K562 (cell line): ENCODE measurements around the gene DENND2C. TPM values are rescaled to one million over a fixed set of nuclear protein-coding genes. Genes with fewer than 3 reads are reported as not detected.

Experiments used
- ARID1B ChIP-seq: fragments of 450-650 bp; IDR thresholded peaks from 2 replicates; pipeline ENCODE4 v1.6.1; 2016; ENCODE audit warnings: antibody characterized with exemption, mild to moderate bottlenecking, inconsistent platforms
- CC2D1A ChIP-seq: fragments of 450-650 bp; IDR thresholded peaks from 2 replicates; pipeline ENCODE4 v1.6.1; 2017; ENCODE audit warnings: mild to moderate bottlenecking
- CSDE1 ChIP-seq, 2 experiments: fragments of 450-650 bp; IDR thresholded peaks; 2 replicates each; pipeline ENCODE4 v1.6.1; 2016; ENCODE audit warnings: mild to moderate bottlenecking in 1 of 2
- GABPB1 ChIP-seq: sonication (generic); formaldehyde crosslinking; IDR thresholded peaks from 2 replicates; pipeline ENCODE4 v1.8.0; 2022; ENCODE audit warnings: mild to moderate bottlenecking, missing genetic modification reagents
- HDAC3 ChIP-seq: fragments of 450-650 bp; IDR thresholded peaks from 2 replicates; pipeline ENCODE4 v1.6.1; 2018; ENCODE audit warnings: borderline replicate concordance, mild to moderate bottlenecking, moderate library complexity; ENCODE audit not compliant: partially characterized antibody
- KHSRP ChIP-seq: fragments of 450-650 bp; IDR thresholded peaks from 2 replicates; pipeline ENCODE4 v1.6.1; 2017
- KLF16 ChIP-seq: IDR thresholded peaks from 2 replicates; pipeline ENCODE4 v1.6.1; 2016; ENCODE audit warnings: antibody characterized with exemption
- MYC ChIP-seq, 2 experiments: fragments of 250-450 bp in 1 of 2; sonication (Bioruptor Pico) in 1 of 2; IDR thresholded peaks; 2 replicates each; pipeline versions ENCODE4 v1.5.1 to v1.6.1; 2012 to 2021; ENCODE audit warnings: low read depth in 2 of 2, borderline replicate concordance in 1 of 2, improper control_type of control experiment in 1 of 2, low read length in 1 of 2, mild to moderate bottlenecking in 1 of 2, moderate library complexity in 1 of 2
- NONO ChIP-seq, 2 experiments: fragments of 200-400 bp in 1 of 2; fragments of 450-650 bp in 1 of 2; formaldehyde crosslinking in 1 of 2; IDR thresholded peaks; 2 replicates each; pipeline ENCODE4 v1.6.1; 2017; ENCODE audit warnings: low read depth in 2 of 2, mild to moderate bottlenecking in 2 of 2, moderate library complexity in 2 of 2, low read length in 1 of 2
- NR4A1 ChIP-seq, 2 experiments: fragments of 250-450 bp in 1 of 2; fragments of 450-650 bp in 1 of 2; sonication (Bioruptor Pico) in 1 of 2; IDR thresholded peaks; 2 replicates each; pipeline versions ENCODE4 v1.4.0 to v1.6.1; 2016 to 2020; ENCODE audit warnings: mild to moderate bottlenecking in 2 of 2, missing compliant biosample characterization in 1 of 2, missing genetic modification characterization in 1 of 2, moderate library complexity in 1 of 2
- PHF8 ChIP-seq: fragments of 200-600 bp; sonication (generic); IDR thresholded peaks from 2 replicates; pipeline ENCODE4 v1.6.1; 2012; ENCODE audit warnings: mixed run types, mild to moderate bottlenecking, inconsistent platforms, low read length, moderate library complexity, borderline replicate concordance
- RB1 ChIP-seq: fragments of 450-650 bp; IDR thresholded peaks from 2 replicates; pipeline ENCODE4 v1.6.1; 2017; ENCODE audit warnings: low read depth, mild to moderate bottlenecking
- SAP30 ChIP-seq: fragments of 200-600 bp; sonication (generic); IDR thresholded peaks from 2 replicates; pipeline ENCODE4 v1.6.1; 2012; ENCODE audit warnings: borderline replicate concordance, low read depth, mild to moderate bottlenecking, moderate library complexity, low read length, control low read depth, inconsistent platforms; ENCODE audit not compliant: insufficient read depth, poor library complexity, severe bottlenecking
- TOE1 ChIP-seq, 2 experiments: fragments of 450-650 bp in 1 of 2; sonication (generic) in 1 of 2; formaldehyde crosslinking in 1 of 2; IDR thresholded peaks; 2 replicates each; pipeline versions ENCODE4 v1.7.1 to v1.8.0; 2016 to 2022; ENCODE audit warnings: borderline replicate concordance in 2 of 2, mild to moderate bottlenecking in 2 of 2, antibody characterized with exemption in 1 of 2, inconsistent platforms in 1 of 2, low read depth in 1 of 2, missing genetic modification reagents in 1 of 2, moderate library complexity in 1 of 2
- ZNF140 ChIP-seq: fragments of 250-450 bp; sonication (Bioruptor Pico); IDR thresholded peaks from 2 replicates; pipeline ENCODE4 v1.8.0; 2021; ENCODE audit warnings: moderate library complexity, mild to moderate bottlenecking, inconsistent platforms
- ZNF316 ChIP-seq: fragments of 450-650 bp; IDR thresholded peaks from 2 replicates; pipeline ENCODE4 v1.6.1; 2016
- ZNF384 ChIP-seq: IDR thresholded peaks from 2 replicates; pipeline ENCODE4 v1.6.1; 2012; ENCODE audit warnings: low read depth, low read length, improper control_type of control experiment
- ZSCAN32 ChIP-seq: fragments of 450-650 bp; formaldehyde crosslinking; IDR thresholded peaks from 2 replicates; pipeline ENCODE4 v1.4.0; 2020; ENCODE audit warnings: mild to moderate bottlenecking, moderate library complexity
- polyA plus RNA-seq, 8 experiments: library from polyadenylated mRNA; depleted of rRNA in 4 of 8; stranded (reverse) in 5 of 8; unstranded in 3 of 8; fragments of >200 nt; fragmentation: Nextera tagmentation in 2 of 8; fragmentation: Illumina TruSeq in 1 of 8; extraction: Ambion mirVana in 2 of 8; extraction: Trizol in 1 of 8; gene quantifications; 2 replicates each; pipeline versions ENCODE4 v1.2.1 to v1.2.3, GENCODE V29; 2011 to 2014; ENCODE audit warnings: inconsistent platforms in 1 of 8, missing spikeins in 1 of 8
- total RNA-seq, 7 experiments: library from RNA; depleted of rRNA in 6 of 7; stranded (reverse); fragments of >200 nt in 6 of 7; fragmentation: Illumina TruSeq in 2 of 7; extraction: Trizol in 2 of 7; gene quantifications; 2 replicates each; pipeline versions ENCODE4 v1.2.1 to v1.2.3, GENCODE V29; 2011 to 2021; ENCODE audit warnings: low replicate concordance in 1 of 7
- TF ChIP-seq, protein P1 (sequence below): fragments of 450-650 bp; IDR thresholded peaks from 2 replicates; pipeline ENCODE4 v1.6.1; 2016; ENCODE audit warnings: mild to moderate bottlenecking
- TF ChIP-seq, protein P2 (sequence below): sonication (generic); formaldehyde crosslinking; IDR thresholded peaks from 2 replicates; pipeline ENCODE4 v1.9.0; 2022; ENCODE audit warnings: mild to moderate bottlenecking, missing genetic modification reagents
- TF ChIP-seq, protein P3 (sequence below), 2 experiments: fragments of 200-800 bp in 1 of 2; sonication (Bioruptor generic) in 1 of 2; sonication (generic) in 1 of 2; formaldehyde crosslinking in 1 of 2; IDR thresholded peaks in 1 of 2; conservative IDR thresholded peaks in 1 of 2; 2 replicates each; pipeline versions ENCODE4 v1.5.0 to v1.6.1; 2016 to 2020; ENCODE audit warnings: missing compliant biosample characterization in 1 of 2, missing genetic modification characterization in 1 of 2, missing genetic modification reagents in 1 of 2

Gene DENND2C
- total and polyA plus RNA-seq, 9 of the 15 experiments (the other 6 are each of a cell fraction or from before 2014, with no cell fraction given): 0.03 to 0.25 (median 0.14) TPM

DNA sequence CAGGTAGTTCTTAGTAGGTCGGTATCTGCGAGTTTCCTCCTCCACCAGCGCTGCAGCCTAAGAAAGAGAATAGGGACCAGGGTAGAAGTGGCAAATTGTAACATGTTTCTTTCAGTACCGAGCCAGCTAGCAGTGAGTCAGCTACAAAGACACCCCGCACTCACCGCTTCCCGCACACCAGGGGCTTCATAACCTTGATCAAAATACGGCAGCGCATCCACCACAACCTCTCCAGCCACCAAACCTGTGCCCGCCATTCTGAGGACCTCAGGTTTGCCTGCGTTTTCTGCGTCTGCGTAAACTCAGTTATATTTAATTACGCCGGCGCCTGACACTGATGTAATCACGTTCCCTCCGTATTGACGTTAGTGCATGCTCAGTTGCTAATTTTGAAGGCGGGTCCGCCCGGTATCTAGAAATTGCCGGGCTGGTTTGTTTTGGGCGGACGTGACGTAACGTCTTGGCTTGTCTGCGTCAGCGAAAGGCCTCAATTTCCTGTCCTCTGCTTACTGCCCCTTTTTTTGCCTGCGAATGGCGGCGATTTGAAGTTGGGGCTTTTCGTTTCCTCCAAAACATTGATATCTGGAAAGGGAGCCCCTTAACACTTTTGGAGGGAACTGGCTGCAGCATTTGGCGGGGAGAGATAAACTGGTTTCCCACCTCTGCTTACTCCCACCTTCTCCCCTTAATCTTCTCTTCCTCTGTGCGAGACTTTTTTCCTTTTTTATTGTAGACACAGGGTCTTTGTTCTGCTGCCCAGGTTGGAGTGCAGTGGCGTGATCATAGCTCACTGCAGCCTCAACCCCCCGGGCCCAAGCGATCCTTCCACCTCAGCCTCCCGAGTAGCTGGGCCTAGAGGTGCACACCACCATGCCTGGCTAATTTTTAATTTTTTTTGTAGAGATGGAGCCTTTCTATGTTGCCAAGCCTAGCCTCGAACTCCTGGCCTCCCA is 88.2 kb downstream of the DENND2C start, which contains the start of gene BCAS2 (continued):
- TF ChIP-seq, protein P1, sequence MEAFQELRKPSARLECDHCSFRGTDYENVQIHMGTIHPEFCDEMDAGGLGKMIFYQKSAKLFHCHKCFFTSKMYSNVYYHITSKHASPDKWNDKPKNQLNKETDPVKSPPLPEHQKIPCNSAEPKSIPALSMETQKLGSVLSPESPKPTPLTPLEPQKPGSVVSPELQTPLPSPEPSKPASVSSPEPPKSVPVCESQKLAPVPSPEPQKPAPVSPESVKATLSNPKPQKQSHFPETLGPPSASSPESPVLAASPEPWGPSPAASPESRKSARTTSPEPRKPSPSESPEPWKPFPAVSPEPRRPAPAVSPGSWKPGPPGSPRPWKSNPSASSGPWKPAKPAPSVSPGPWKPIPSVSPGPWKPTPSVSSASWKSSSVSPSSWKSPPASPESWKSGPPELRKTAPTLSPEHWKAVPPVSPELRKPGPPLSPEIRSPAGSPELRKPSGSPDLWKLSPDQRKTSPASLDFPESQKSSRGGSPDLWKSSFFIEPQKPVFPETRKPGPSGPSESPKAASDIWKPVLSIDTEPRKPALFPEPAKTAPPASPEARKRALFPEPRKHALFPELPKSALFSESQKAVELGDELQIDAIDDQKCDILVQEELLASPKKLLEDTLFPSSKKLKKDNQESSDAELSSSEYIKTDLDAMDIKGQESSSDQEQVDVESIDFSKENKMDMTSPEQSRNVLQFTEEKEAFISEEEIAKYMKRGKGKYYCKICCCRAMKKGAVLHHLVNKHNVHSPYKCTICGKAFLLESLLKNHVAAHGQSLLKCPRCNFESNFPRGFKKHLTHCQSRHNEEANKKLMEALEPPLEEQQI: peak; percentile 76
- TF ChIP-seq KHSRP (peak; percentile 85), ZNF316 (peak; percentile 89), SAP30 (peak; percentile 42), GABPB1 (peak; percentile 96), RB1 (peak; percentile 51; the same call in 1 of the 2 replicates), CSDE1 (IDR thresholded peaks at IDR 0.05) (peak in 1 of 2 experiments; percentile 73; a peak in 1 of 4 replicates), NR4A1 (CRISPR knock-in tag; IDR thresholded peaks at IDR 0.05) (peak; percentile 86; the same call in 1 of the 2 replicates), NR4A1 (tag; IDR thresholded peaks at IDR 0.05) (peak; percentile 67; the same call in 1 of the 2 replicates), ARID1B (0 out of 2 replicates have a peak, but pooled peaks have one; percentile 10), HDAC3 (peak; percentile 79), MYC (IDR thresholded peaks at IDR 0.05; ENCODE audit: low read depth, low read length) (peak; percentile 68), MYC (CRISPR knock-in tag; IDR thresholded peaks at IDR 0.05; ENCODE audit: borderline replicate concordance, low read depth) (no peak), NONO (IDR thresholded peaks at IDR 0.05; ENCODE audit: low read depth in 2 of 2, low read length in 1 of 2) (no peak), TOE1 (IDR thresholded peaks at IDR 0.05; ENCODE audit: borderline replicate concordance) (peak; percentile 30; the same call in 1 of the 2 replicates), TOE1 (CRISPR knock-in tag; IDR thresholded peaks at IDR 0.05; ENCODE audit: borderline replicate concordance, low read depth) (no peak), CC2D1A (peak; percentile 75; the same call in 1 of the 2 replicates), PHF8 (peak; percentile 90; the same call in 1 of the 2 replicates), ZNF140 (no peak), ZSCAN32 (CRISPR knock-in tag) (0 out of 2 replicates have a peak, but pooled peaks have one; percentile 1), ZNF384 (peak; percentile 64; the same call in 1 of the 2 replicates), KLF16 (no peak)
- TF ChIP-seq, protein P2, sequence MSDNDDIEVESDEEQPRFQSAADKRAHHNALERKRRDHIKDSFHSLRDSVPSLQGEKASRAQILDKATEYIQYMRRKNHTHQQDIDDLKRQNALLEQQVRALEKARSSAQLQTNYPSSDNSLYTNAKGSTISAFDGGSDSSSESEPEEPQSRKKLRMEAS (CRISPR knock-in tag): peak; percentile 71
- TF ChIP-seq, protein P3, sequence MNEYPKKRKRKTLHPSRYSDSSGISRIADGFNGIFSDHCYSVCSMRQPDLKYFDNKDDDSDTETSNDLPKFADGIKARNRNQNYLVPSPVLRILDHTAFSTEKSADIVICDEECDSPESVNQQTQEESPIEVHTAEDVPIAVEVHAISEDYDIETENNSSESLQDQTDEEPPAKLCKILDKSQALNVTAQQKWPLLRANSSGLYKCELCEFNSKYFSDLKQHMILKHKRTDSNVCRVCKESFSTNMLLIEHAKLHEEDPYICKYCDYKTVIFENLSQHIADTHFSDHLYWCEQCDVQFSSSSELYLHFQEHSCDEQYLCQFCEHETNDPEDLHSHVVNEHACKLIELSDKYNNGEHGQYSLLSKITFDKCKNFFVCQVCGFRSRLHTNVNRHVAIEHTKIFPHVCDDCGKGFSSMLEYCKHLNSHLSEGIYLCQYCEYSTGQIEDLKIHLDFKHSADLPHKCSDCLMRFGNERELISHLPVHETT (CRISPR knock-in tag; conservative IDR thresholded peaks at IDR 0.05 in 1 of 2, IDR thresholded peaks at IDR 0.05 in 1 of 2): peak in 1 of 2 experiments; percentile 80; a peak in 2 of 4 replicates
